GM21717 (cell line): ENCODE data around the gene GLP1R.

ENCODE experiments used
- ATAC-seq: cut with Tn5 transposase; IDR thresholded peaks from one replicate; pipeline ENCODE4 v1.9.1; 2021; ENCODE audit warnings: mild to moderate bottlenecking, moderate library complexity; ENCODE audit not compliant: unreplicated experiment

The GLP1R gene

GRCh38 chr6:39084506-39084905 lies 35.9 kb downstream of the GLP1R start:
- no peak for ATAC-seq

- ATAC-seq: no peak
These were observed 36.7 kb downstream of the GLP1R start for GRCh38 chr6:39085129-39085797.

GRCh38 chr6:39086294-39086693 lies 37.7 kb downstream of the GLP1R start:
- peak; percentile 90 for ATAC-seq

GRCh38 chr6:39086711-39087110 lies 38.1 kb downstream of the GLP1R start:
- no peak for ATAC-seq

- no peak for ATAC-seq
These were observed 38.6 kb downstream of the GLP1R start for GRCh38 chr6:39087197-39087596.

- ATAC-seq: no peak
These were observed 39.8 kb downstream of the GLP1R start for GRCh38 chr6:39088331-39088730.

- ATAC-seq: no peak
These were observed 41.5 kb downstream of the GLP1R start for GRCh38 chr6:39090036-39090435.

GRCh38 chr6:39091220-39091619 lies 42.6 kb downstream of the GLP1R start:
- ATAC-seq: no peak

- ATAC-seq: no peak
These were observed 43.5 kb downstream of the GLP1R start for GRCh38 chr6:39092124-39092523.

GRCh38 chr6:39093149-39093708 lies 44.6 kb downstream of the GLP1R start:
- ATAC-seq: no peak

GRCh38 chr6:39095578-39095977 lies 47.0 kb downstream of the GLP1R start:
- ATAC-seq: no peak

GRCh38 chr6:39100358-39100757 lies 51.8 kb downstream of the GLP1R start:
- ATAC-seq: no peak

GRCh38 chr6:39102071-39102820 lies 53.7 kb downstream of the GLP1R start:
- ATAC-seq: peak; percentile 55

GRCh38 chr6:39102821-39103136 lies 54.2 kb downstream of the GLP1R start:
- peak; percentile 49 for ATAC-seq

- ATAC-seq: no peak
These were observed 55.9 kb downstream of the GLP1R start for GRCh38 chr6:39104528-39104927.

- ATAC-seq: no peak
These were observed 58.5 kb downstream of the GLP1R start for GRCh38 chr6:39107034-39107433.

- ATAC-seq: no peak
These were observed 59.1 kb downstream of the GLP1R start for GRCh38 chr6:39107641-39108040.

GRCh38 chr6:39108041-39108839 lies 59.7 kb downstream of the GLP1R start:
- ATAC-seq: no peak

- no peak for ATAC-seq
These were observed 62.7 kb downstream of the GLP1R start for GRCh38 chr6:39111280-39111679.

- no peak for ATAC-seq
These were observed 65.2 kb downstream of the GLP1R start for GRCh38 chr6:39113788-39114187.

GRCh38 chr6:39114388-39114703 lies 65.8 kb downstream of the GLP1R start:
- ATAC-seq: peak; percentile 23
